Naive thymus-derived CD4-positive, alpha-beta T cell (primary cell): ENCODE measurements around the gene OASL. TPM values are rescaled to one million over a fixed set of nuclear protein-coding genes. Genes with fewer than 3 reads are reported as not detected.

Experiments
- ATAC-seq: fragments of 150-1000 bp; cut with Tn5 transposase; 2 replicates; pipeline ENCODE4 v1.10.0; 2021; ENCODE audit warnings: mild to moderate bottlenecking, moderate library complexity
- CTCF ChIA-PET: fragments of 350-600 bp; sonication (Branson Sonifier 250); formaldehyde crosslinking; loops from one replicate; lab custom pipeline; 2021; ENCODE audit warnings: antibody characterized with exemption; lab: Charles Lee
- POLR2A ChIA-PET: fragments of 350-600 bp; sonication (Branson Sonifier 250); formaldehyde crosslinking; loops from one replicate; lab custom pipeline; 2021; ENCODE audit warnings: antibody characterized with exemption, inconsistent platforms; lab: Charles Lee
- DNase-seq, 9 donors: peaks; one replicate each; pipeline versions ENCODE4 v3.0.0 to v3.0.0-alpha.2; 2020 to 2022; ENCODE audit warnings: mixed read lengths in 1 of 9
- H3K27ac ChIP-seq: one replicate; pipeline ENCODE4 v1.7.0; 2013; ENCODE audit warnings: mild to moderate bottlenecking, low read depth, low read length, moderate library complexity
- H3K27me3 ChIP-seq, 2 donors: one replicate each; pipeline ENCODE4 v1.7.0; 2013; ENCODE audit warnings: low read length in 2 of 2, mild to moderate bottlenecking in 2 of 2, moderate library complexity in 2 of 2; ENCODE audit not compliant: control insufficient read depth in 2 of 2, insufficient read depth in 2 of 2
- H3K36me3 ChIP-seq, 3 experiments: 1 replicate in 2 of 3; 2 replicates in 1 of 3; pipeline ENCODE4 v1.7.0; 2013; ENCODE audit warnings: low read length in 3 of 3, mild to moderate bottlenecking in 3 of 3, moderate library complexity in 1 of 3; ENCODE audit not compliant: insufficient read depth in 3 of 3, control insufficient read depth in 2 of 3
- H3K4me1 ChIP-seq, 2 donors: one replicate each; pipeline ENCODE4 v1.7.0; 2013; ENCODE audit warnings: low read length in 2 of 2, mild to moderate bottlenecking in 2 of 2, moderate library complexity in 1 of 2; ENCODE audit not compliant: control insufficient read depth in 2 of 2, insufficient read depth in 2 of 2
- H3K4me3 ChIP-seq: 2 replicates; pipeline ENCODE4 v1.7.0; 2013; ENCODE audit warnings: mild to moderate bottlenecking, low read length
- H3K9me3 ChIP-seq, 3 experiments: 1 replicate in 2 of 3; 2 replicates in 1 of 3; pipeline ENCODE4 v1.7.0; 2013; ENCODE audit warnings: low read length in 3 of 3; ENCODE audit not compliant: control insufficient read depth in 2 of 3
- H3K27ac Mint-ChIP-seq, 9 donors: one replicate each; pipeline ENCODE4 v1.8.0; 2020 to 2022; ENCODE audit warnings: mixed read lengths in 9 of 9, mild to moderate bottlenecking in 8 of 9, moderate library complexity in 5 of 9, inconsistent platforms in 2 of 9
- H3K27me3 Mint-ChIP-seq, 5 donors: one replicate each; pipeline ENCODE4 v1.8.0; 2021 to 2022; ENCODE audit warnings: mixed read lengths in 5 of 5, mild to moderate bottlenecking in 1 of 5
- H3K36me3 Mint-ChIP-seq, 5 donors: one replicate each; pipeline ENCODE4 v1.8.0; 2020 to 2022; ENCODE audit warnings: mixed read lengths in 5 of 5, mild to moderate bottlenecking in 3 of 5, inconsistent platforms in 1 of 5
- H3K4me1 Mint-ChIP-seq, 7 donors: one replicate each; pipeline ENCODE4 v1.8.0; 2020 to 2022; ENCODE audit warnings: mixed read lengths in 7 of 7, mild to moderate bottlenecking in 3 of 7, inconsistent platforms in 1 of 7
- H3K4me3 Mint-ChIP-seq, 10 donors: one replicate each; pipeline ENCODE4 v1.8.0; 2020 to 2022; ENCODE audit warnings: mild to moderate bottlenecking in 10 of 10, mixed read lengths in 10 of 10, moderate library complexity in 6 of 10, inconsistent platforms in 2 of 10
- H3K9me3 Mint-ChIP-seq, 11 donors: one replicate each; pipeline ENCODE4 v1.8.0; 2020 to 2022; ENCODE audit warnings: mixed read lengths in 11 of 11, mild to moderate bottlenecking in 4 of 11, inconsistent platforms in 1 of 11, moderate library complexity in 1 of 11
- intact Hi-C, 2 donors: fragments of 100-400 bp; cut with micrococcal nuclease; formaldehyde crosslinking; loops; one replicate each; pipeline ENCODE4 v1.15.1; 2023
- polyA plus RNA-seq, 2 donors: library from polyadenylated mRNA; unstranded; fragments of 300-500 nt; fragmentation: Illumina TruSeq; gene quantifications; one replicate each; pipeline ENCODE4 v1.2.3, GENCODE V29; 2021
- total RNA-seq, 6 experiments: library from RNA in 5 of 6; stranded (reverse) in 5 of 6; gene quantifications; 1 replicate in 5 of 6; 2 replicates in 1 of 6; pipeline ENCODE4 v1.2.3 and lab custom pipeline; 2021 to 2026

The OASL gene
- total and polyA plus RNA-seq, 7 experiments from 2014 or later = 1.2 to 19.4 (median 2.8) TPM

DNA sequence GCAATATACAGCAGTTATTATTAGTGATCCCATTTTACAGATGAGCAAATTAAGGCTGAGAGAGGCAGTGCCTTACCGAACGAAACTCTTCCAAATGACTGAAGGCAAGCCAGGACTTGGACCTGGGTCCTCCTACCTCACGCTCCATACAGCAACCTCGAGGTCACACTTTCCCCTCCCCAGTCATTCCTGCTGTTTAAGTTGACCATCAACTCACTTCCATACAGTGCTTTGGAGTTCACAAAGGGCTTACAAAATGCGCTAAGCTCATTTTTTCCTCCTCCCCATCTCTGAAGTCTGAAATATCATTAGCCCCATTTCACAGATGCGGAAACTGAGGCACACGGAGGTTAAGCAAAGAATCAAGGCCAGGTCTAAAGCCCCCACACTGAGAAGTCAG is 56.4 kb downstream of the OASL start:
- peaks cover 0 to 1% (median 0%) of the 10 kb centered on the region in 11 donors for H3K9me3 Mint-ChIP-seq
- no peak overlapping the region for H3K4me3 Mint-ChIP-seq
- peaks cover 0 to 3% (median 0%) of the 10 kb centered on the region in 5 donors for H3K27me3 Mint-ChIP-seq
- no peaks in the 10 kb centered on the region for H3K4me1 Mint-ChIP-seq
- Histone ChIP-seq H3K27ac (no peak overlapping the region), H3K4me3 (no peak overlapping the region), H3K36me3 (no peaks in the 10 kb centered on the region), H3K9me3 (no peaks in the 10 kb centered on the region), H3K4me1 (no peaks in the 10 kb centered on the region), H3K27me3 (no peaks in the 10 kb centered on the region)
- ATAC-seq (no peak), DNase-seq (no peak)
- no peak overlapping the region for H3K27ac Mint-ChIP-seq
- H3K36me3 Mint-ChIP-seq = no peaks in the 10 kb centered on the region
- POLR2A ChIA-PET = no interaction called here
- intact Hi-C loops = no loop called here
- CTCF ChIA-PET = no interaction called here

DNA sequence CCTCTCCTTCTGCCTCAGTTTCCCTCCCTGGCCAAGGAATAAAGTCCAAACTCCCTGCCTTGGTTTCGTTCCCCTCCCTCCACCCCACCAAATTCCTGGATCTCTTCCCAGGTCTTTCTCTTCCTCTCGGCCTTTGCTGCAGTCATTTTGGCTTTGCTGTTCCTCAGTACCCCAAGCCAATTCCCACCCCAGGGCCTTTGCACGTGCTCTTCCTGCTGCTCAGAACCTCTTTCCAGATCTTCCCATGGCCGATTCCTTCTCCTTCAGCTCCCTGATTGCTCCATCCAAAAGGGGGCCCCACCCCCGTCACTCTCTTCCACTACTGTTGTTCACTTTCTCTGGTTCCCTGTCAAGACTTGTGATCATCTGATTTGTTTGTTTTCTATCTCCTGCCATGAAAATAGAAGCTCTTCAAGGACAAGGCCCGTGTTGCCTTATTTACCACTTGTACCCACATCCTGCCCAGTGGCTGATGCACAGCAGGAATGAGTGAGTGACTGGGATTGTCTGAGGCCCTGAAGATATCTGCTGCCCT is 57.6 kb downstream of the OASL start:
- H3K4me1 Mint-ChIP-seq = no peaks in the 10 kb centered on the region
- DNase-seq (no peak), ATAC-seq (no peak)
- CTCF ChIA-PET = interaction anchor here (1.2 kb wide), 1 partner anchor 10 kb away, joined by 3 read pairs; no protein-coding TSS in a partner anchor
- peaks cover 0 to 1% (median 0%) of the 10 kb centered on the region in 11 donors for H3K9me3 Mint-ChIP-seq
- Histone ChIP-seq H3K4me1 (no peaks in the 10 kb centered on the region), H3K9me3 (no peaks in the 10 kb centered on the region), H3K27ac (no peak overlapping the region), H3K27me3 (no peaks in the 10 kb centered on the region), H3K4me3 (no peak overlapping the region), H3K36me3 (no peaks in the 10 kb centered on the region)
- POLR2A ChIA-PET = no interaction called here
- H3K27me3 Mint-ChIP-seq = peaks cover 0 to 3% (median 0%) of the 10 kb centered on the region in 5 donors
- intact Hi-C loops = no loop called here
- no peak overlapping the region for H3K27ac Mint-ChIP-seq
- H3K36me3 Mint-ChIP-seq = no peaks in the 10 kb centered on the region
- no peak overlapping the region for H3K4me3 Mint-ChIP-seq

DNA sequence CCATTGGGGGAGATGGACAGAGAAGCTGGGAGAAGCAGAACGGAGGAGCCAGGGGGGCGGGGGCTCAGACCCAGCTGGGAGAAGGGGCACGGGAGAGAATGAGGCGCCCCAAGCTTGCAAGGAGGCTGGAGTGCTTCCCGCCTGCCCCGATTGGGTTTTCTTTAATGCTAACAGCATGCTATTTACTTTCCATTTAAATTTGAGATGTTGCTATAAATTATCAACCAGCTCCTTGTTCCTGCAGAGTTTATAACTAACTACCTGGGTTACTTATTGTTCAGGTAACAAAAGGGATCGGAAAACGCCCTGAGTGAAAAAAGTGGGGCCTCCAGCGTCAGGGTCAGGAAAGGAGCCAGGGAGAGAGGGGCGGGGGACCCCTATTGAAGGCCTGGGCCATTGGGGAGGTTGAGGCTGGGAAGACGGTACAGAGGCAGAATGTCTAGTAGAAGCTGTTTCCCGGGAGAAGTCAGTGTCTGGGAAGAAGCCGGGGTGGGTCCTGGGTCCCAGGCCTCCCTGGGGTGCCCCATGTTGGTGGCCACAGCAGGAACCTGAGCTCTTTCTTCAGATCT is 58.2 kb downstream of the OASL start:
- Mint-ChIP-seq H3K27me3 (peaks cover 0 to 3% (median 0%) of the 10 kb centered on the region in 5 donors), H3K4me3 (no peak overlapping the region), H3K4me1 (no peaks in the 10 kb centered on the region), H3K27ac (no peak overlapping the region), H3K36me3 (no peaks in the 10 kb centered on the region), H3K9me3 (peaks cover 0 to 1% (median 0%) of the 10 kb centered on the region in 11 donors)
- Histone ChIP-seq H3K4me3 (no peak overlapping the region), H3K27me3 (no peaks in the 10 kb centered on the region), H3K4me1 (no peaks in the 10 kb centered on the region), H3K27ac (no peak overlapping the region), H3K9me3 (no peaks in the 10 kb centered on the region), H3K36me3 (no peaks in the 10 kb centered on the region)
- ATAC-seq (no peak), DNase-seq (no peak)
- POLR2A ChIA-PET = interaction anchor here (0.6 kb wide), 1 partner anchor 58 kb away, joined by 8 read pairs; the partner anchor contains the start of gene OASL
- CTCF ChIA-PET = interaction anchor here (1.2 to 1.3 kb wide), 2 partner anchors 9 to 10 kb away, joined by 3 read pairs; no protein-coding TSS in a partner anchor
- intact Hi-C loops = no loop called here

DNA sequence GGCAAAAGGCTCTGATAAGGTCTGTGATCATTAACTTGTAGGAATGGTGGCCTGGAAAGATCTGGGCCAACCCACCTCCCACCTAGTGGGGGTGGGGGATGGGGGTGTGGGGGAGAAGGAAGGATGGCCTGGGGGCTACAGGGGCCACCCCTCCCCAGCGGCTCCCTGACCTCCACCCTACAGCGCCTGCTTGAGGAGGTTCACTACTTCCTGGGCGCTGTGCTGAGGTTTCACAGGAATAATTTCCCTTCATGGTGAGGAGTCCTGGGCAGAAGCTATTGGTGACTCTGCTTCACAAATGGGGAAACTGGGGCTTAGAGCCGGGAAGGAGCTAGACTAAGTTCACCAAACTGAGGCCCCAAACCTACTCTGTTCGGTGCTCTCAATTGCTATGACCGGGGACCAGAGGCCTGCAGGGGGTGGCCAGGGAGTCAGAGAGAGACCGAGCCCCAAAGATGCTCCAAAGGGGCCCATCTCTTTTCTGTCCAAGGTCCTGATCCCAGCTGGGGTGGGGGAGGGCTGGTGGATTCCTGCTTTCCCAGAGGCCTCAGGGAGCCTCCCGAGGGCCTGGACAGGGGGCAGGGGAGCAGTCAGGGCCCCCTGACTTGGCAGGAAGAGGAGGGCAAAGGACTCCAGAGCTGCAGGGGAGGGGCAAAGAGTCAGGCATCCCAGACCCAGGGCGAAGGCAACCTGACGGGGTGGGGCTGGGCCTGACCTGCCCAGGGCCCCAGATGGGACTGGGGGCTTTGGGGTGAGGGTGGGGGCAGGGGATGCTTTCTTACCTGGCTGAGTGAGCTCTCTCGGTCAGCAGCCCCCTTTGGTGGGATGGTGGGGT is 59.0 kb downstream of the OASL start:
- Histone ChIP-seq H3K27me3 (no peaks in the 10 kb centered on the region), H3K4me1 (no peaks in the 10 kb centered on the region), H3K4me3 (no peak overlapping the region), H3K36me3 (no peaks in the 10 kb centered on the region), H3K9me3 (no peaks in the 10 kb centered on the region), H3K27ac (no peak overlapping the region)
- CTCF ChIA-PET = interaction anchor here (1.2 to 1.3 kb wide), 2 partner anchors 8 to 10 kb away, joined by 3 read pairs; no protein-coding TSS in a partner anchor
- Mint-ChIP-seq H3K27ac (no peak overlapping the region), H3K4me3 (no peak overlapping the region), H3K27me3 (peaks cover 0 to 3% (median 0%) of the 10 kb centered on the region in 5 donors), H3K36me3 (no peaks in the 10 kb centered on the region), H3K4me1 (no peaks in the 10 kb centered on the region), H3K9me3 (peaks cover 0 to 1% (median 0%) of the 10 kb centered on the region in 11 donors)
- no peak for DNase-seq
- no peak for ATAC-seq
- POLR2A ChIA-PET = no interaction called here
- intact Hi-C loops = loop anchor here (10.0 kb wide), 2 partner anchors 265 to 545 kb away; partner anchors contain the start of genes COX6A1 (in 1 of the 2) and UNC119B (in 1 of the 2)

DNA sequence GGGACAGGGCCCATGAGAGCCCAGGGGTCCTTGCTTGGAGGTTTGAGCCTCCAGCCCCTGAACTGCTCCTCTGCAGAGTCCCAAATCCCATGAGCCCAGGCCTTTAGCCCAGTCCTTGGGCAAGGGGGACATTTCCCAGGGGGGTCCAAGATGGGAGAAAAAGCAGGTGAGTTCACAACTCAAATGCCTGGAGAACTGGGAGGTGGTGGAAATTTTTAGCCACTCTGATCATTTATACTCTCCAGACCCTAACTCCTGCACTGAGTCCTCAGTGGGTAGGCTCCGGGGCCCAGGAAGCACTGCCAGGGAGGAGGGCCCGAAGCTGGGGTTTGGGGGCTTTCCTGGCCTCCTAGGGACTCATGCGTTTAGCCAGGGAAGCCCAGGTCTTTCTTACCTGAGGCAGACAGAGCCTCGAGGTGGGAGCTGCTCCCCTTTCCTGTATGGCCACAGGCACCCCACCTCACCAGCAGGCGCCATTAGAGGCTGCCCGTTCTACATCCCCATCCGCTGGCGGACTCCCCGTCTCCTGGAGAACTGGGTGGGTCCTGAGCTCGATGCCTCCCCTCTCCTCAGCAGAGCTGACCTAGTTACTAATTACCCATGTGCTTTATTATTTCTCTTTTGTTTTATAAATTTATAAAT is 59.7 kb downstream of the OASL start:
- Mint-ChIP-seq H3K36me3 (no peaks in the 10 kb centered on the region), H3K4me3 (no peak overlapping the region), H3K27ac (no peak overlapping the region), H3K9me3 (peaks cover 0 to 1% (median 0%) of the 10 kb centered on the region in 11 donors), H3K27me3 (peaks cover 0 to 3% (median 0%) of the 10 kb centered on the region in 5 donors), H3K4me1 (no peaks in the 10 kb centered on the region)
- CTCF ChIA-PET = no interaction called here
- DNase-seq (no peak), ATAC-seq (no peak)
- no peak overlapping the region for H3K4me3 ChIP-seq
- POLR2A ChIA-PET = no interaction called here
- no peaks in the 10 kb centered on the region for H3K4me1 ChIP-seq
- H3K27me3 ChIP-seq = no peaks in the 10 kb centered on the region
- no peak overlapping the region for H3K27ac ChIP-seq
- no peaks in the 10 kb centered on the region for H3K36me3 ChIP-seq
- intact Hi-C loops = loop anchor here (10.0 kb wide), 2 partner anchors 265 to 545 kb away; partner anchors contain the start of genes COX6A1 (in 1 of the 2) and UNC119B (in 1 of the 2)
- H3K9me3 ChIP-seq = no peaks in the 10 kb centered on the region
